ENCODE data around the gene WDR45B. TPM values are rescaled to one million over a fixed set of nuclear protein-coding genes. Genes with fewer than 3 reads are reported as not detected.

Gene WDR45B
- total and polyA plus RNA-seq, 2 donors (not counting 1 experiment from before 2014, with no cell fraction given): 54.3 to 72.7 TPM

- H3K36me3 ChIP-seq (replicated peaks in 1 of 2; ENCODE audit: control extremely low read depth in 1 of 2, control insufficient read depth in 1 of 2, extremely low read depth in 1 of 2, insufficient read depth in 2 of 2, low read length in 1 of 2): peaks cover 0 to 2% of the 10 kb centered on the region in 2 experiments
- no peak for DNase-seq
- no peak for TF ChIP-seq CTCF (IDR thresholded peaks at IDR 0.05)
- no peak for TF ChIP-seq EZH2 (IDR thresholded peaks at IDR 0.05; ENCODE audit: borderline replicate concordance, insufficient read depth, low read depth, low read length, poor library complexity, severe bottlenecking)
- H3K27ac Mint-ChIP-seq: no peak overlapping the region
- ChIA-PET CTCF (no interaction called here), POLR2A (no interaction called here)
- WGBS (ENCODE audit: insufficient coverage): 93% methylated on average over 19 of the region's 20 CpGs
- H3K9me3 Mint-ChIP-seq (ENCODE audit: insufficient read depth): no peaks in the 10 kb centered on the region
- no peaks in the 10 kb centered on the region for H3K4me1 Mint-ChIP-seq
- H4K20me1 ChIP-seq (ENCODE audit: control insufficient read depth, insufficient read depth, low read length, poor library complexity, severe bottlenecking): no peaks in the 10 kb centered on the region
- no peaks in the 10 kb centered on the region for H3K27me3 ChIP-seq (replicated peaks in 1 of 4; ENCODE audit: control extremely low read depth in 1 of 4, control insufficient read depth in 3 of 4, insufficient read depth in 4 of 4, low read length in 3 of 4)
- H3K27ac ChIP-seq (ENCODE audit: low read length in 2 of 2): no peak overlapping the region
- peaks cover 0 to 5% (median 0%) of the 10 kb centered on the region in 3 donors for H3K9me3 ChIP-seq (ENCODE audit: control extremely low read depth in 1 of 3, control insufficient read depth in 2 of 3, insufficient read depth in 1 of 3, low read length in 2 of 3)
- H3K4me2 ChIP-seq (replicated peaks; ENCODE audit: low read depth, low read length, poor library complexity, severe bottlenecking): no peak overlapping the region
- no peak overlapping the region for H3K9ac ChIP-seq (ENCODE audit: low read length)
- no peak overlapping the region for H2AFZ ChIP-seq (ENCODE audit: insufficient read depth, low read depth, low read length, poor library complexity, severe bottlenecking)
- H3K4me3 Mint-ChIP-seq: no peak overlapping the region
- ATAC-seq (ENCODE audit: low read depth): no peak
- intact Hi-C loops (cut with micrococcal nuclease): no loop called here
- H3K27me3 Mint-ChIP-seq: no peaks in the 10 kb centered on the region
- no peaks in the 10 kb centered on the region for H3K79me2 ChIP-seq (ENCODE audit: control insufficient read depth, insufficient read depth, low read length)
- no peaks in the 10 kb centered on the region for H3K4me1 ChIP-seq (ENCODE audit: control insufficient read depth in 2 of 2, insufficient read depth in 2 of 2, low read length in 2 of 2)
- no peak overlapping the region for H3K4me3 ChIP-seq (ENCODE audit: control extremely low read depth in 1 of 5, extremely low read depth in 1 of 5, insufficient read depth in 1 of 5, low read depth in 2 of 5, low read length in 4 of 5)
Observed at GRCh38 chr17:82662711-82663261, 14.5 kb upstream of the WDR45B start.

- Mint-ChIP-seq H3K4me3 (no peak overlapping the region), H3K27me3 (no peaks in the 10 kb centered on the region), H3K9me3 (ENCODE audit: insufficient read depth) (no peaks in the 10 kb centered on the region), H3K4me1 (no peaks in the 10 kb centered on the region), H3K27ac (no peak overlapping the region)
- DNase-seq (no peak), ATAC-seq (ENCODE audit: low read depth) (no peak)
- Histone ChIP-seq H3K4me1 (ENCODE audit: control insufficient read depth in 2 of 2, insufficient read depth in 2 of 2, low read length in 2 of 2) (no peaks in the 10 kb centered on the region), H3K27ac (ENCODE audit: low read length in 2 of 2) (no peak overlapping the region), H3K4me2 (replicated peaks; ENCODE audit: low read depth, low read length, poor library complexity, severe bottlenecking) (no peak overlapping the region), H3K9ac (ENCODE audit: low read length) (no peak overlapping the region), H4K20me1 (ENCODE audit: control insufficient read depth, insufficient read depth, low read length, poor library complexity, severe bottlenecking) (no peaks in the 10 kb centered on the region), H3K27me3 (replicated peaks in 1 of 4; ENCODE audit: control extremely low read depth in 1 of 4, control insufficient read depth in 3 of 4, insufficient read depth in 4 of 4, low read length in 3 of 4) (no peaks in the 10 kb centered on the region), H3K4me3 (ENCODE audit: control extremely low read depth in 1 of 5, extremely low read depth in 1 of 5, insufficient read depth in 1 of 5, low read depth in 2 of 5, low read length in 4 of 5) (no peak overlapping the region), H3K36me3 (replicated peaks in 1 of 2; ENCODE audit: control extremely low read depth in 1 of 2, control insufficient read depth in 1 of 2, extremely low read depth in 1 of 2, insufficient read depth in 2 of 2, low read length in 1 of 2) (peaks cover 0 to 2% of the 10 kb centered on the region in 2 experiments), H2AFZ (ENCODE audit: insufficient read depth, low read depth, low read length, poor library complexity, severe bottlenecking) (no peak overlapping the region), H3K79me2 (ENCODE audit: control insufficient read depth, insufficient read depth, low read length) (no peaks in the 10 kb centered on the region), H3K9me3 (ENCODE audit: control extremely low read depth in 1 of 3, control insufficient read depth in 2 of 3, insufficient read depth in 1 of 3, low read length in 2 of 3) (peaks cover 0 to 5% (median 0%) of the 10 kb centered on the region in 3 donors)
- no peak for TF ChIP-seq EZH2 (IDR thresholded peaks at IDR 0.05; ENCODE audit: borderline replicate concordance, insufficient read depth, low read depth, low read length, poor library complexity, severe bottlenecking)
- no peak for TF ChIP-seq CTCF (IDR thresholded peaks at IDR 0.05)
- 85% methylated on average over 29 of the region's 31 CpGs for WGBS (ENCODE audit: insufficient coverage)
- ChIA-PET CTCF (no interaction called here), POLR2A (no interaction called here)
- intact Hi-C loops (cut with micrococcal nuclease): no loop called here
Observed at GRCh38 chr17:82661717-82662683, 13.8 kb upstream of the WDR45B start.
